ENCODE measurements around the gene ATP5PF.
"Not testable (repeated sequence)": the region's sequence is repeated elsewhere in the genome, so short reads cannot be mapped to it uniquely, and the experiment has no call there.

ATP5PF gene, protein sequence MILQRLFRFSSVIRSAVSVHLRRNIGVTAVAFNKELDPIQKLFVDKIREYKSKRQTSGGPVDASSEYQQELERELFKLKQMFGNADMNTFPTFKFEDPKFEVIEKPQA

GRCh38 chr21:25734904-25735645 lies at the start of gene ATP5PF, which contains the start of gene GABPA:
Gene ATP5PF (minus strand): TSS chr21:25734904. CDS start chr21:25729794, 5,110 bp downstream.
Gene GABPA (plus strand): TSS chr21:25734972. CDS start chr21:25741599, 6,627 bp downstream.
- Mint-ChIP-seq H3K9me3 (no peaks in the 10 kb centered on the region), H3K27ac (peak within 1 kb of the TSS; percentile 100), H3K27me3 (no peaks in the 10 kb centered on the region), H3K4me1 (ENCODE audit: low read depth) (peaks cover 35% of the 10 kb centered on the region), H3K36me3 (ENCODE audit: low read depth) (peaks cover 40% of the 10 kb centered on the region), H3K4me3 (peak within 1 kb of the TSS; percentile 96)
- intact Hi-C loops (cut with micrococcal nuclease) = loop anchor here (1.0 to 10.0 kb wide), 3 partner anchors 127 to 430 kb away; no protein-coding TSS in a partner anchor

- H3K9me3 Mint-ChIP-seq; H3K4me1 Mint-ChIP-seq (ENCODE audit: low read depth); H3K36me3 Mint-ChIP-seq (ENCODE audit: low read depth); H3K27me3 Mint-ChIP-seq; intact Hi-C loops (cut with micrococcal nuclease); H3K27ac Mint-ChIP-seq; H3K4me3 Mint-ChIP-seq: not testable (repeated sequence)
Observed at GRCh38 chr21:25778126-25778875, 43.6 kb upstream of the ATP5PF start.

DNA sequence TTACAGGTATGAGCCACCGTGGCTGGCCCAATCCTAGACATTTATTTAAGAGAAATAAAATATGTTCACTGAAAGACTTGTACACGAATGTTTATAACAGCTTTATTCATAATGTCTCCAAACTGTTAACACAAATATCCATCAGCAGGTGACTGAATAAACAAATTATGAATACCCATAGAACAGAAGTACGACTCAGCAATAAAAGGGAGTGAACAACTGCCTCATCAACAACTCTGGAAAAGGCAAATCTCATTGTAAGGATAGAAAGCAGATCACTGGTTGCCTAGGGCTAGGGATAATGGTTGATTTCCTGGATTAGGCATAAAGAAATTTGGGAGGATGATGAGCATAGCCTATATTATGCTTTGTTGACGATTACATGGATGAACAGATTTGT lies 41.7 kb upstream of the ATP5PF start:
- Mint-ChIP-seq H3K4me3 (no peak overlapping the region), H3K4me1 (ENCODE audit: low read depth) (no peaks in the 10 kb centered on the region), H3K27me3 (no peaks in the 10 kb centered on the region), H3K9me3 (peaks cover 9% of the 10 kb centered on the region), H3K27ac (no peak overlapping the region), H3K36me3 (ENCODE audit: low read depth) (peaks cover 1% of the 10 kb centered on the region)
- intact Hi-C loops (cut with micrococcal nuclease) = no loop called here

GRCh38 chr21:25772686-25773085 lies 38.0 kb upstream of the ATP5PF start:
- Mint-ChIP-seq H3K36me3 (ENCODE audit: low read depth) (peaks cover 15% of the 10 kb centered on the region), H3K4me1 (ENCODE audit: low read depth) (no peaks in the 10 kb centered on the region), H3K4me3 (peak overlapping the region; percentile 13)

GRCh38 chr21:25767921-25768320 lies 33.2 kb upstream of the ATP5PF start:
- Mint-ChIP-seq H3K27ac (no peak overlapping the region), H3K4me3 (no peak overlapping the region)

More at GRCh38 chr21:25772686-25773085, 38.0 kb upstream of the ATP5PF start:
- intact Hi-C loops (cut with micrococcal nuclease) = no loop called here
- Mint-ChIP-seq H3K9me3 (no peaks in the 10 kb centered on the region), H3K27me3 (no peaks in the 10 kb centered on the region), H3K27ac (no peak overlapping the region)

GRCh38 chr21:25764065-25764464 lies 29.4 kb upstream of the ATP5PF start:
- Mint-ChIP-seq H3K4me1 (ENCODE audit: low read depth) (no peaks in the 10 kb centered on the region), H3K4me3 (no peak overlapping the region), H3K36me3 (ENCODE audit: low read depth) (peaks cover 84% of the 10 kb centered on the region), H3K27ac (no peak overlapping the region), H3K27me3 (no peaks in the 10 kb centered on the region), H3K9me3 (no peaks in the 10 kb centered on the region)
- intact Hi-C loops (cut with micrococcal nuclease) = no loop called here

More at GRCh38 chr21:25767921-25768320, 33.2 kb upstream of the ATP5PF start:
- Mint-ChIP-seq H3K27me3 (no peaks in the 10 kb centered on the region), H3K36me3 (ENCODE audit: low read depth) (peaks cover 59% of the 10 kb centered on the region), H3K4me1 (ENCODE audit: low read depth) (no peaks in the 10 kb centered on the region), H3K9me3 (no peaks in the 10 kb centered on the region)
- intact Hi-C loops (cut with micrococcal nuclease) = no loop called here

GRCh38 chr21:25760677-25761076 lies 26.0 kb upstream of the ATP5PF start:
- intact Hi-C loops (cut with micrococcal nuclease) = no loop called here
- Mint-ChIP-seq H3K9me3 (no peaks in the 10 kb centered on the region), H3K27ac (no peak overlapping the region), H3K36me3 (ENCODE audit: low read depth) (peaks cover 92% of the 10 kb centered on the region), H3K4me3 (no peak overlapping the region), H3K27me3 (no peaks in the 10 kb centered on the region), H3K4me1 (ENCODE audit: low read depth) (no peaks in the 10 kb centered on the region)

DNA sequence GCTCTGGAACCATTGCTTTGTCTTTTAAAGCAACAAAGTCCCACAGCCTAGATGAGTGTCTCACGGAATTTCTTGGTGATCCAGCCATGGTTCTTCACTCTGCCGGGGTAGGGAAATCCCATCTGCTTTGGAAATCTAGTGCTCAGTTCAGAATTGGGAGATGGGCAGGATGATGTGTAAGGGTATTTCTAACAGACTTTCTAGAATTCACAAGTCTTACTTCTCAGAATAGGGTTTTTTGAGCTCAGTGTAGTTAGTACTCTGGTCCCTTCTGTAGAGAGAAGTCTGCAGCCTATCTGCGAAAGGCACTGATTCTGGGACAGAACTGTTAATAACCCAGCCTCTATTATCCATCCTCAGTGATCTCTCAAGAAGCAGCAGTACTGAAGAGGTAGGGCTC lies 25.4 kb upstream of the ATP5PF start:
- Mint-ChIP-seq H3K27ac (no peak overlapping the region), H3K9me3 (no peaks in the 10 kb centered on the region), H3K27me3 (no peaks in the 10 kb centered on the region), H3K36me3 (ENCODE audit: low read depth) (peaks cover 92% of the 10 kb centered on the region), H3K4me3 (no peak overlapping the region), H3K4me1 (ENCODE audit: low read depth) (no peaks in the 10 kb centered on the region)
- intact Hi-C loops (cut with micrococcal nuclease) = no loop called here

GRCh38 chr21:25759573-25759972 lies 24.9 kb upstream of the ATP5PF start:
- Mint-ChIP-seq H3K4me1 (ENCODE audit: low read depth) (no peaks in the 10 kb centered on the region), H3K27ac (no peak overlapping the region), H3K4me3 (no peak overlapping the region), H3K9me3 (no peaks in the 10 kb centered on the region), H3K36me3 (ENCODE audit: low read depth) (peaks cover 94% of the 10 kb centered on the region), H3K27me3 (no peaks in the 10 kb centered on the region)
- intact Hi-C loops (cut with micrococcal nuclease) = no loop called here

DNA sequence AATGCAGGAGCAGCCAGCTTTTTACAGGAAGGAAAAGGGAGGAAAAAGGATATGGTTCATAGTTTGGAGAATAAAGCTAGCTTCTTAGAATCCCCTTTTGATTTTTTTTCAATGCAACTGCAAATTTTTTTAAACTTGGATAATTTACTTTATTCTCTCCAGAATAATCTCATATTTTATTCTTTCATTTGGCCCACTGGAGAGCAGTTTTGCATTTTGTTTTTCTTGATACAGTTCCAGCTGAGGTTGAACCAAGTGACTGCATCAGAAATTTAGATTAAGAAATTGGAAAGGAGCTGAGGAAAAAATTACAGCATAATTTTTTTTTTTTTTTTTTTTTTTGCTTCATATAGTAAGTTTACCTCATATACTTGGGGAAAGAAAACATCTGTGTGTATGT lies 22.8 kb upstream of the ATP5PF start:
- no peaks in the 10 kb centered on the region for H3K9me3 Mint-ChIP-seq
- no peaks in the 10 kb centered on the region for H3K27me3 Mint-ChIP-seq
- peaks cover 94% of the 10 kb centered on the region for H3K36me3 Mint-ChIP-seq (ENCODE audit: low read depth)
- no peaks in the 10 kb centered on the region for H3K4me1 Mint-ChIP-seq (ENCODE audit: low read depth)
- intact Hi-C loops (cut with micrococcal nuclease) = no loop called here
- no peak overlapping the region for H3K27ac Mint-ChIP-seq
- no peak overlapping the region for H3K4me3 Mint-ChIP-seq

- H3K9me3 Mint-ChIP-seq = no peaks in the 10 kb centered on the region
- no peak overlapping the region for H3K27ac Mint-ChIP-seq
Observed at GRCh38 chr21:25756190-25756932, 21.7 kb upstream of the ATP5PF start.

DNA sequence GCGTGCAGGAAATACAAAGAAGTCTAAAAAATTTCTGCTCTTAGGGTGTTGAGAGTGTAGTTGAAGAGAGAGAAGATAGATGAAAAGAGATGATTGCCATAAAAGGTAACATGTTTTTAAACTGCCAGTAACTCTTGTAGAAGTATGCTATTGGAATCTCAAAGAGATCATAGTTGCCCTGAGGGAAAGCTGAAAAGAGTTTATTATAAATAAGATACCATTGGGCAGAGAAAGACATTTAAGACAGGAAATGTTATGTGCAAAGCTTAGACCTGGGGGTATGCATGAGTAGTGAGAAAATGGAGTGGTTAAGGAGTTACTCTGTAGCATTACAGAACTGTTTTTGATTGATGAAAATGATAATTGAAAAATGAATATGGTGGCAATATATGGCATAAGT lies 17.7 kb upstream of the ATP5PF start:
- no peaks in the 10 kb centered on the region for H3K4me1 Mint-ChIP-seq (ENCODE audit: low read depth)
- H3K27me3 Mint-ChIP-seq = no peaks in the 10 kb centered on the region
- no peaks in the 10 kb centered on the region for H3K9me3 Mint-ChIP-seq
- H3K27ac Mint-ChIP-seq = no peak overlapping the region
- no peak overlapping the region for H3K4me3 Mint-ChIP-seq
- intact Hi-C loops (cut with micrococcal nuclease) = no loop called here
- H3K36me3 Mint-ChIP-seq (ENCODE audit: low read depth) = peaks cover 80% of the 10 kb centered on the region

More at GRCh38 chr21:25756190-25756932, 21.7 kb upstream of the ATP5PF start:
- Mint-ChIP-seq H3K4me3 (no peak overlapping the region), H3K4me1 (ENCODE audit: low read depth) (no peaks in the 10 kb centered on the region), H3K36me3 (ENCODE audit: low read depth) (peaks cover 92% of the 10 kb centered on the region), H3K27me3 (no peaks in the 10 kb centered on the region)
- intact Hi-C loops (cut with micrococcal nuclease) = no loop called here

DNA sequence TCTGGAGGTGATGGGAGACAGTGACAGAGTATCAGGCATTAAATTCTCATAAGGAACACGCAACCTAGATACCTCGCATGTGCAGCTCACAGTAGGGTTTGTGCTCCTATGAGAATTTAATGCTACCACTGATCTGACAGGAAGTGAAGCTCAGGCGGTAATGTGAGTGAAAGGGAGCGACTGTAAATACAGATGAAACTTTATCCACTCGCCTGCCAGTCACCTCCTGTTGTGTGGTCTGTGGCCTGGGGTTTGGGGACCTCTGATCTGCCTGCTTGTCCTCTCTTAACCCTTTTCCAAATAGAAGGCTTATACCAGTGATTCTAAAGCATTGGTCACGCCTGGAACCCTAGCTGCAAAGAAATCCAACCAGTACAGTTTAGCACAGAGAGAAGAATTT lies 15.4 kb upstream of the ATP5PF start:
- Mint-ChIP-seq H3K36me3 (ENCODE audit: low read depth) (peaks cover 64% of the 10 kb centered on the region), H3K4me1 (ENCODE audit: low read depth) (no peaks in the 10 kb centered on the region), H3K9me3 (no peaks in the 10 kb centered on the region), H3K4me3 (no peak overlapping the region), H3K27me3 (no peaks in the 10 kb centered on the region), H3K27ac (no peak overlapping the region)
- intact Hi-C loops (cut with micrococcal nuclease) = no loop called here

DNA sequence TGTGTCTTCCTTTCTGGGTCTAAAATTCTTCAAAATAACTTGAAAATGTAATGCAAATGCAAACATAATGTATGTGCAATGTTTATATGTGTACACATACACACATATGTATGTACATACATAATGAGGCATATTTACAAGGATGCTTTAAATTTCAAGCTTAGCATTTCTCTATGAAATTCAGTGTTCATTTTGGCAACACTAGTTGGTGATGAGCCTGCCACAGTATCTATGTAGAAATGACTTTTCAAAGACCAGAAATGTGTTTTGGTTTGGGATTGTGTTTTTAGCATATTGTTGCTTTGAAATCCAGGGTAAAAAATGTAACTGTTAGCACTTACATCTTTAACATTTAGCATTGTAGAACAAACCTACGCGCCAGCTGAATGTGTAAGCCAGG lies 10.2 kb upstream of the ATP5PF start:
- Mint-ChIP-seq H3K36me3 (ENCODE audit: low read depth) (peaks cover 36% of the 10 kb centered on the region), H3K4me1 (ENCODE audit: low read depth) (peaks cover 5% of the 10 kb centered on the region), H3K27me3 (no peaks in the 10 kb centered on the region), H3K27ac (no peak overlapping the region), H3K4me3 (no peak overlapping the region), H3K9me3 (no peaks in the 10 kb centered on the region)
- intact Hi-C loops (cut with micrococcal nuclease) = no loop called here

All from dendritic cell treated with granulocyte-macrophage colony-stimulating factor and Interleukin-4, amounts not matched to agents 40 ng/mL and 50 ng/mL, for 4 days (primary cell).